SIG-M5 treated with dmso at 0.1 percent for 504 hours (cell line): Measurements from ENCODE around the gene TLCD1.

Experiments used
- DNase-seq: peaks from one replicate; lab custom pipeline; 2025; ENCODE audit not compliant: unreplicated experiment; lab: John Stamatoyannopoulos, UW

TLCD1 gene

DNA sequence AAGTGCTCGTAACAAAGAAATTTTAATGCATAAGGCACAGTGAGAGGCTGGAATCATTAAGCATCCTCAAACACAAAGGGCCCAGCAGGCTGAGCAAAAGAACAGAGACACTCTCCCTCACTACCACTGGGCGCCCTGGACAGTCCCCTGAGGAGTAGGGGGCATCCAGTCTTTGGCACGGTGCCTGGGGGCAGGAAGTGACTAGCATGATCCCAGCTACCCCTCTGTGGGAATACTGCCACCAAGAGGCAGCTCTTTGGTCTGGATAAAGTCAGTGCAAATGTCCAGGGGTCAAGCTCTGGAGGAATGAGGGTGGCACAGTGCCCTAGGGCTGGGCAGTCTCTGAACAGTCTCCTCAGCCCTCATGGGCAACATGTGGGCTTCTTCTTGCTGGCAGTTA is 11.8 kb downstream of the TLCD1 start:
- no peak for DNase-seq

DNA sequence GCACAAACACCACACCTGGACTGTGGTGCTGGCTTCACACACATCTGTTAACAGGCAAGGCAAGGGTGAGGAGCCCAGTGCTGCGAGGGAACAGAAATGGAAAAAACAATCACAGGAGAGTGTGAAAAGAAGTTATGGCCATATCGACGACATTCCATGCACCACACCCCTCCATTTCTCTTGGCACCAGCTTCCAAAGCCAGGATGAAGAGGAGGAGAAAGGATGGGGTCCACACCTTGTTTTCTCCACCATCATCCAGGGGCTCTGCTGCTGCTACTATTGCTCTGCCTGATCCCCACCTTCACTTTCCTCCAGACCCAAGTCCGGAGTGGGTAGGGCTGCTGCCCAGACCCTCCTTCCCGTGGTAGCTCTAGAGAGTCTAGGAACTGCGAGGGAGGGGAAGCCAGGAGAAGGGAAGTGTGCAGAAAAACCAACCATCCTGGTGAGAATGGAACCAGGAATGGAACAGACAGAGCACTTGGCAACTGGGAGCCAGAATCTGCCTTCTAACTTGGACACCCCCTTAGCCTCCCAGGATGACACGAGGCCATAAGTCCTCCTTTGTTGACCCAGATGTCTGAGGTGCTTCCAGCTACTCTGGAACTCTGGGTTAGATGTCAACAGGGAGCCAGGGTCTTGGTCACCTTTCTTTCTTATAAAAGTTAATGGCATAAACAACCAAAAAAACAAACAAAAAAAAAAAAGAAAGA is 13.2 kb downstream of the TLCD1 start:
- no peak for DNase-seq

DNA sequence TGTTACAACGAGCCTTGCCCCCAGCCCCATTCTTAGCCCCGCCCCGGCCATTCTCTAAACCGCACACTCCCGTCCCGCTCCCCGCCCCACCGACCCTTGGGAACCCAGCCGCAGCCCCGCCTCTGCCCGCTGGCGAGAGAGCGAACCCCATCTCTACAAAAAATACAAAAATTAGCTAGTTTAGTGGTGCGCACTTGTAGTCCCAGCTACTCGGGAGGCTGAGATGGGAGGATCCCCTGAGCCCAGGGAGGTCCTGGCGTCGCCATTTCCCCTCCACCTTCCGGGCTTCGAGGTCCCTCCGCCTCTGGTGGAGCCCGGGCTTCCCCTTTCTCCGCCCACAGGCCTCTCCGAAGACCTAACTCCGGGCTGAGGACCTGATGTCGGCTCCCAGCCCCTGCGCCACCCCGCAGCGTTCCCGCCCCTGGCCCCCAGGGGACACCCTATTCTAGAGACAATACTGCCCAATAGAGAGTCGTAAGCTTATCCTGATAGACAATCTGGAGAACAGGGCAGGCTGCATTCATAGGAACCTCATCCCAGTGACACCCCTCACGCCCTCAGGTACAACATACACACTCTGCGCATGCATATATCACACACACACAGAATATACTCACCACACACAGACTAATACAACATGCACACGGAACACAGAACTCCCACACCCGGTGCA is 13.9 kb downstream of the TLCD1 start:
- DNase-seq = peak; percentile 78

DNA sequence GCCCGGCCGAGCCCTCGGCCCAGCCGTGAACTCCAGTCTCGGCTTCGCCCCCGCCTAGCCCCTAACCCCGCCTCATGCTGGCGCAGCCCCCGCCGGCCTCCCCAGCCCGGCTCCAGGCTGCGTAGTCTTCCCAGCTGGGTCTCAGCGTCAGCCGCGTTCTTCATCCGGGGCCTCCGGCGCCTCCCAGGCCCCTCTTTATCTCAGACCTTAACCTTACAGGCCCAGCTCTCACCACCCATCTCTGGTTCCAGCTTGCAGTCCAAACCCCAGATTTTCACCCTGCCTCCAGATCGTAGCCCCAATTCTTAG is 14.4 kb downstream of the TLCD1 start, which contains the start of gene PROCA1:
PROCA1 (minus strand) TSS at position 166 of the 309 bp plus-strand sequence. CDS start 228 bp downstream, outside the sequence.
- DNase-seq = no peak

DNA sequence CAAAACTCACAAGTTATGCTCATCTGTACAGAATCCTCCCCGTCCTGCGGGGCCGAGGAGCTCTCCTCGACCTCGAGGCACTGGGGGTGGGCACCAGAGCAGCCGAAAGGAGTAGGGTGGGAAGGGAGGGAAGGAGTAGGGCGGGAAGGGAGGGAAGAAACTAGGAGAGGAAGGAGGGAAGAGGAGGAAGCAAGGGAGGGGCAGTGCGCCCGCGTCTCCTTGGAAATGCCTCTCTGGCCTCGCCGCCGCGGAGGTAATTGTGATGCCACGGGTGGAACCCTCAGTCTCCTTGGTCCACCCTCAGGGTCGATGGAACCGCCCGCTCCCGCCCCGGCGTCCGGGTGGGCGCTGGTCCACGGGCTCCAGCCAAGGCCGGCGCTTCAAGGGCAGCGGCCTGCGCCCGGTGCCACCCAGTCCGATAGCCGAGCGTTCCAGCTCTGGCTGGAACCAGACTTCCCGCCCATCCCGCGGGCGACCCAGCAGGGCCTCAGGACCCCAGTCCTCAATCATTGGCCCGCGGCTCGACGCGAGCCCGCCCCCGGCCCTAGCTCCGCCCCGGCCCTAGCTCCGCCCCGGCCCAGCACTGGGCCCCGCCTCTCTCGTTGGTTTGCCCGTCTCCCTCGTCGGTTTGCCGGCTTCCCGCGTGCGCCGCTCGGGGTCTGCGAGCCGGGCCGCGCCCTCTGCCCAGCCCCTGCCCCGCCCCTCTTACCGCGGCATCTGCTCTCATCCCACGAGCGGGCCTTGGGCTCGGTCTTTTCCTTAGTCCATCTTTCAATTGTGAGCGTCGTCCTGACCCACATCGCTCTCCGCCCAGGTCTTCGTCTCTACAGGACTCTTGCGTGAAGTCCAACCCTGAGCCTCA is 14.9 kb downstream of the TLCD1 start:
- DNase-seq = peak; percentile 86

DNA sequence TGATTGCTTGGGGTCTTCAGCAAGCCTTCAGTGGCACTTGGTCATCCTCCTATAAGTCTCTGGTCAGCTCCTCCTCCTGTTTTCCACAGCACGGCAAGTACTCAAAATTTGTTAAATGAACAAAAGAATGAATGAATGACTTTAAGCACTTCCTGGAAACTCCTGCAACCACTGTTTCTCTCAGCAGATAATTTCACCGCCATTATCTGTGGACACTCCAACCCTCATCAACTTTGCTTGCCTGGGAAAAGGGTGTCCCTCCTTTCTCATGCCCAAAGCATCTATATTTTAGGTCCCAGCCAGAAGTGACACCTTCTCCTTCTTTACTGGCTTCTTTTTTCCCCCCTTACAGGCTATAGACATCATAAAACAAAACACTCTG is 18.7 kb downstream of the TLCD1 start:
- DNase-seq = no peak

DNA sequence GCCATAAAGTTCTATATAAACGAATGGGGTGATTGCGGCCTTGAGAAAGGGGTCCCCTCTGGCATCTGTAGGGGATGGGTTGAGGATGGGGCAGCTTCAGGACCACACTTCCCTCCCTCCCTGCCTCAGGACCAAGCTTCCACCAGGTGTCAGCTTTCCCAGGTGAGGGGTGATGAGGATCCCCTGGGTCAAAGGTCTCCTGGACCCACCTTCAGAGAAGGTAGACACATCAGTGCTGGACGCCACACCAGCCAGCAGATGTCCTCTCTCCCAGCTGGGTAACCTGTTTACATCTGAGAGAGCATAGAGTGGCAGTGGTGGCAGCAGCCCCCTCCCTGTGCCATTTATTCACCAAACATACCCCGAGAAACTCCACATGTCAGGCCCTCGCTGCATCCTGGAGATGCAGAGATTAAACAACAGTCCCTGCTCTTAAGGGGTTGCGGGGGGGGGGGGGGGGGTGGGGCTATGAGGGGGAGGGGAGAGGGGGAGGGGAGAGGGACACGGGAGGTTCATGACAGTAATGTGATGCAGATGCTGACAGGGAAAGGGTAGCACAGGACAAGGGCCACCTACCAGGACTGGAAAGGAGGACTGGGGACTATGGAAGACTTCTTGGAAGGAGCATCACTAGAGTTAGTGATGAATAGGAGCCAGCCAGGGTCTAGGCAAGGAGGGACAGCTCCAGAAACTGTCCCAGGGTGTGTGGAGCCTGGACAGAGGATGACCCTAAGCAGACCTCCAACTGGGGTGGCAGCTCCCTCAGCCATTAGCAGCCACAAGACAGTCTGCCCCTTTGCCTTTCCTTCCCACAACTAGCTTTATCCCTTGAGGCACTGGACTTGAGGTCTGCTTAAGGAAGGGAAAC is 19.3 kb downstream of the TLCD1 start:
- DNase-seq = no peak

DNA sequence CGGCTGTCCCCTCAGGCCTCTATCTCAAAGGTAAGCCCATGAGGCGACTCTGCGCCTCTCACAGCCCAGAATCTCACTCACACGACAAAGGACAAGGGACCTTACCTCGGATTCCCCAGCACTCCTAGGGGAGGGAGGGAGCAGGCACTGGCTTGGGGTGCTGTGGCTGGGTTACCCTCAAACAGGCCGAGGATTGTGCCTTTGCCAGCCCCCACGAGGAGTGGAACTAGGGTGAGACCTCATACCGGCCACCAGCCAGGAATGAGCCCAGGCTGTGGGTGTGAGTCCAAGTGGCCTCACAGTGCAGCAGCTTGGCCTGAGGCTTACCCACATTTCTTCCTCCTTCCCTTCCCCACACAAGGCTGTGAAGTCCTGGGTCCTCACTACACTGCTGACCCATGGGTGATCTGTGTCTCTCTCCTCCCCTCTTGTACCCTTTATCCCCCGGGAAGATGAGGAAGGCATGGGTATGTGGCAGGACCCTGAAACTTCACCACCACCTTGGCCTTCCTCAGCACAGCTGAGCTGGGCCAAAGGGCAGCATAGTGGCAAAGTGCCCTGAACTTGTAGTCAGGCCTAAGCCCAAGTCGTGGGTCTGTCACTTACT is 20.2 kb downstream of the TLCD1 start:
- no peak for DNase-seq

DNA sequence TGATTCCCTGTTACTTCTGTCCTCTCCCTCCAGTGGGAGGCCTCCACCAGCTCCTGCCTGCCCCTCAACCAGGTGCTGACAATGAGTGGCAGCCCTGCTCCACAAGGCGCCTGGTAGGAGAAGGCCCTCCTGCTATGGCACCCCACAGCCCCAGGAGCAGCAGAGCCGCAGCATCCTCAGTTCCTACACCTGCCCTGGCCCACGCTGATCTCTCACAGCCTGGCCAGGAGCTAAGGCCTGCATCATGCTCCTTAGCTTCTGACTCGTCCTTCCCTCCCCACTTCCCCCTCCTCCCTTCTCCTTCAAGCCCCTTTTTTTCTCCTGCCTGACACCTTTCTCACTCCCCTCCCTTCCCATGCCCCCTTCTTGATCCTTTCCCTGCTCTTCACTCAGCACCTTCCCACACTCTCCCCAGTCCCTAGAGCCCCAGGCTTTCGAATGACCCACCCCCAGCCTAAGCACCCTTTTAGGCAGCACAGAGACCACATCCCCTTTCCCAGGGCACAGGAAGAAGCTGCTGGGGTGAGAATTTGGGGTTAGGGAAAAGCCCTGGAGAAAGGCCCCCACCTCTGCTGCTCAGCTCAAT is 20.9 kb downstream of the TLCD1 start:
- no peak for DNase-seq

DNA sequence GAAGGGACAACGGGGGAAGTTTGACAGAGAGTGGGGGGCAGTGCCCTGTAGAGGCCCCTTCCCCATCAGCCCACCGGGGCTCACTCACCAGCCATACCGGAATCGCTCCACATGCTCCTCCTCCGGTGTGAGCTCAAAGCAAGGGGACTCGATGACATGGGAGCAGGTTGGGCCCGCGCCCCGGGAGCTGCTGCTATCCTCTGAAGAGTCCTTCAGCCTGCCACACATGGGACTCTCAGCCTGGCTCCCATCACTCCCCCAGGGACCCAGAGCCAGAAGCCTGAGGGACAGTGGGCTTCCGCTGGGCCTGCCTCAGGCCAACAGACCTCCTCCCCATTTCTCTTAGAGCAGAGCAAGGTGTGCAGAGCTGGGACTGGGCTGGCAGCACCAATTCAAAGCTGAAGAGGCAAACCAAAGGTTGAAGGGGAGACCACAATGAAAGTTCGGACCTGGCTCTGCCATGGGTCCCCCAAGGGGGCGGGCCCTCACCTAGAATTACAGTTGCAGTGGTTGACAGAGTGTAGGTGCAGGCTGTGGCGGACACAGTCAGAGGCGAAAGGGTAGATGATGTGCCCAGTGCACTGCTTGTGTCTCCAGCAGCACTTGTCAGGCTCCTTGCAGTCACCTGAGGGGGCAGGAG is 21.7 kb downstream of the TLCD1 start:
- DNase-seq = no peak

DNA sequence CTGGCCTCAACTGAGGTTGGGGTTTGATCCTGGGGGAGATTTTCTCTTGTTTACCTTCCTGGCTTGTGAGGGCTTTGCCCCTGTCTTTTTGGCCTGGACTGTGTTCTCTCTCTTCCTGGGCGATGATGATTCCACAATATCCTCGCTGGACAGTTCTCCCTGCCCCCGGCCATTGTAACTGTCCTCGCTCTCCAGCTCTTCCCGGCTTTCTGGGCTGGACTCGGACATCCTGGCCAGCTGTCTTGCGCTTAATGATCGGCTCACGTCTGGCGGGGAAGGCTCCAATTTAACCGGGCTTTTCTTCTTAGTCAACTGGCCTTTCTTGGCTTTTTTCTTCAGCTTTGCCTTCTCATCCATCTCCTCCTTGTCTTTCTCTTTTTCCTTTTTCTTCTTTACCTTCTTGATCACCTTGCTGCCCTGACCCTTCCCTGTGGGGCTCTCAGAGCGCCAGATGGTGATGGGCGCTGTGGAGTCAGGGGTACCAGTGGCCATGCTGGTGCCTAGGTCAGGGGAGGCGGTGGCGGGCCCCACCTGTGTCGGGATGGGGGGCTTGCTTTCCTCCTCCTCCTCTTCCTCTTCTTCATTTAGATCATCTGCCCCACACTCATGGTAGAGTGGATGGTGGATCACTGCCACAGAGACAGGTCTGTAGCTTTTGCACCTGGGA is 22.3 kb downstream of the TLCD1 start:
- DNase-seq = no peak

DNA sequence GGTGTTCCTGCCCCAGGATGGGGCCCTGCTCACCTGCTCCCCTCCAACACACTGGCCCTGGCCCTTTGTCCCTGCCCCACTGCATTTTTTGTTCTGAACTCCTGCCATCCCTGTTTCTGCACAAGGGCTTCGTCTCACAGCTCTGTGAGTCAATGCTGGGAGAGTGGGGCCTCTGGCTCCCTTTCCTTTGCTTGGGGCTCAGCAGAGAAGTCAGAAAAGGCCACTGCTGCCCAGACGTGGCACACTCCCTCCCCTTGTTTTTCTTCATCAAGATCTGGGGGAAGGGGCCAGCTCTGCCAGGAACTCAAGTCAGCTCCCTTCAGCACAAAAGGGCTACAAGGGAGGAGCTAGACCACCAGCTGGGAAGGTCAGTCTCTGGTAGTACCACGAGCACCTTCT is 23.3 kb downstream of the TLCD1 start:
- no peak for DNase-seq

DNA sequence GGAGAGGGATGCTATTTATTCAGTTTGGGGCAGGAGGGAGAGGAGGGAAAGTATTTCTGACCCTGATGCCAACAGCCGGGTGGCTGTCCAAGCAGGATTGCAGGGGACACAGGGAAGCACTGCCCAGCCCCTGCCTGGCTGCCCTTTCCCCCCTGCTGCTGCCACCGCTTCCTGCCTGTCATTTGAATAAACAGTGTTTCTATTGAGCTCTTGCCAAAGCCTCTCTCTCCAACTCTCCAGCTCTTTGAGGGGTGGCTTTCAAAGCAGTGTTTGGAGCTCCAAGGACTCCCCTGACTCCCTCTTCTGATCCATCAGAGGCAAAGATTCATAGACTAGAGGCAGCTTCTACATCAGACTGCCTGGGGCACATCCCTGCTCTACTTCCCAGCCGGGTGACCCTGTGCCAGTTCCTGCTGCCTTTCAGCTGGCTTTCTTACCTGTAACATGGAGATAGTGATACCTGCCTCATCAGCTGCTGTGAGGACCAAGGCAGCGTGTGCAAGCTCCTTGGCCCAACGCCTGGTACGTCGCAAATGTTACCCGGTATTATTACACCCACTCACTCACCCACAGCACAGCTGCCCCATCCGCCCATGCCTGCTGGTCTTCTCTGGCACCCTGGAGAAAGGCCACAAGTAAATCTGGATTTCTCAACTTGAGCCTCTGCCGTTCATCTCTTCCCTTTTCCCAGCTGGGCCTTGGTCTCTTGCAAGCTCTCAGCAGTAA is 23.8 kb downstream of the TLCD1 start:
- DNase-seq = no peak

DNA sequence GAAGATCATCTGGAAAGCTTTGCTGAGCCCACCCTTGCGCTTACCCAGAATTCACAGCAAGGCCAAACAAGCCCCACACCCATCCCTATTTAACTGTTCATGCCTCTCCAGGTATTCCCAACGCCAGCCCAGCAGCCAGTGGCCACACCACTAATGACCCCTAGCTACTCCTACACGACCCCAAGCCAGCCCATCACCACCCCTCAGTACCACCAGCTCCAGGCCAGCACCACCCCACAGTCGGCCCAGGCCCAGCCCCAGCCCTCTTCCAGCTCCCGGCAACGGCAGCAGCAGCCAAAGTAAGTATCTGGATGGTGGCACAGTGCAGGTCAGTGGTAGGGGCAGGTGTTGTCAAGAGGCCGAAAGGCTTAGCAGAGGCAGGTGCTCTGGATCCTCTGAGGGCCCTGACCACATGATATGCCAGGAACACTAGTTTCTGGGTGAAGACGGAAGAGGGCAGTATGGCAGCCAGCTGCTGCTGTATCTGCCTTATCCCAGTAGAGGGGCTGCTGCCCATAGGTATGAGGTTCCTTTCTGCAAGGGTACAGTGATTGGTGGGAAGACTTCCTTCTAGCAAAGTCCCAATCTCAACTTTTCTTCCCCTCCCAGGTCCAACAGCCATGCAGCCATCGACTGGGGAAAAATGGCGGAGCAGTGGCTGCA is 25.1 kb downstream of the TLCD1 start:
- DNase-seq = no peak

DNA sequence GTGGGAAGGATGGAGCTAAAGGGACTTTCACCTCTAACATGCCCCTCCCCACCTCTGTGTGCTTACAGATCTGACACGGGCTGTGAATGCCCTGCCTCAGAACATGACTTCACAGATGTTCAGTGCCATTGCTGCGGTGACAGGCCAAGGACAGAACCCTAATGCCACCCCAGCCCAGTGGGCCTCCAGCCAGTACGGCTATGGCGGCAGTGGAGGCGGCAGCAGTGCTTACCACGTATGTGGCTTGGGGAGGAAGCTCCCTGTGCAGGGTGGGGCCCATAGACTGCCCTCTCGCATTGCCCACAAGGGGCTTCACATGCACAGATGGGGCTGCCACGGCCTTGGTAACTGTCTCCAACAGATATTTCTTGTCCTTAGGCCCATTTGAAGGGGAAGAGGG is 25.8 kb downstream of the TLCD1 start:
- DNase-seq = no peak

DNA sequence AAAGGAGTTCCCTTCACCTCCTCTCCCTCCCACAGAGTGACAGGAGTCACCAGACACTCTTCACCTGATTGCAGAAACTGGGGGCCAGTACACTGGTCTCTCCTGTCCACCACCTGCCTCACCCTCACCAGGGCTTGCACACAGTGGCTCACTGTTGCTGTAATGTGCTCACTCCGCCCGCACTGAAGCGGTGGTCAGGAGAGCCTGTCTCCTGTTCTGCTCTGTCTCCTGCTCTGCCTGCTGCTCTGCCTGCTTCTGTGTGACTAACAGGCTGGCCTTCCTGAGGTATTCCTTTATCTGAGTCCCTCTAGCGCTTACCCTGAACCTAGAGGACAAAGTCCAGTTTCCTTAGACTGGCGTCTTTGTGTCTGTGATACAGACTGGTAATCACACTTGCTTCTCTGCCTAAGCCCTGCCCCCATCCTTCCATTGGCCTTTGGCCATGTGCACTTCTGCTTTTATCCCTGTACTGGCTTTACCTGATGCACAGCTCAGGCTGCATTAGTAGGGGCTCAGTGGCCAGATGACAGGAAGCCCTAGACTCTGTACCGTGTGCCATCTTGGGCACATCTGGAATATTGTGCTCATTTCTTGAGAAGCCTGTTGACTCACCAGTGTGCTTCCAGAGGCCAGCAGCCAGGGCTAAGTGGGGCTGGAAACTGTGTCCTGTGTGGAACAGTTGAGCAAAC is 27.6 kb downstream of the TLCD1 start:
- no peak for DNase-seq

DNA sequence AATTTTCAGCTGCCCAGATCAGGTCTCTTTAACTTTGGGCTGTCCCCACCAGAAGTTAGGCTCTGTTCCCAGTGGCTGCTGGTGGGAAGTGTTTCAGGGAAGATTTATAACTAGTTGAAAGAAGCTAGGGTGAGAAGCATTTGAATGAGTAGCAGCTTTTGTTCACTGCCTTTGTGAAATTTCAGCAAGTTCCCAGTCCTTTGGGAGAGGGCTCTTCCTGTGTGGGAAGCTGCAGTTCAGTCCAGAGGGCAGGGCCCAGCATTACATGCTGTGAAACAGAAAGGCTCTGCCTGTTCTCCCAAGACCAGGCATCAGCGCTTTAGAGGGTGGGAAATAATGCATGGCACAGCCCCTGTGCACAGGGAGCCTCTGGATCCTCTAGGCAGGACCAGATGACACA is 32.2 kb downstream of the TLCD1 start:
- no peak for DNase-seq

DNA sequence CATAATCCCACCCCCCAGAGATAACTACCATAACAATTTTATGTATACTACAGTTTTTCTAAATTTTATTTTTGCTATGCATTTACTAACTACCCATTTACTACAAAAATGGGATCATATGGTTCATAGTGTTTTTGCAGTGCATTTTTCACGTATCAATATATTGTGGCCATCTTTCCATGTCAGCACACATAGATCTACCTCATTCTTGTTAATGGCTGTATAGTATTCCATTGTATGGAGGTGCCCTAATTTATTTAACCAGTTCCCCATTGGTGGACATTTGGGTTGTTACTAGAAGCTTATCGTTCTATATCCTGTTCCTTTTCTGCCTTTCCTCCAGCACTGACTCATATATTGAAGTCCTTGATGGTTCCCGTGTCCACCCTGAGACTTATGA is 37.0 kb downstream of the TLCD1 start:
- no peak for DNase-seq
